ENCODE data around the gene WDR7. TPM values are rescaled to one million over a fixed set of nuclear protein-coding genes. Genes with fewer than 3 reads are reported as not detected.

Gene WDR7
- total RNA-seq, 4 donors from 2014 or later = 19.3 to 51.4 (median 28.8) TPM

- ATAC-seq = no peak
- H3K9me3 ChIP-seq = no peaks in the 10 kb centered on the region
- no peaks in the 10 kb centered on the region for H3K4me1 ChIP-seq
- H3K4me3 ChIP-seq = no peak overlapping the region
- 33 to 38% methylated on average over 2 of the region's 2 CpGs for WGBS, 2 donors (ENCODE audit: low coverage in 1 of 2)
- no peaks in the 10 kb centered on the region for H3K36me3 ChIP-seq
- H3K27ac ChIP-seq = no peak overlapping the region
- no peaks in the 10 kb centered on the region for H3K27me3 ChIP-seq
- TF ChIP-seq POLR2AphosphoS5 (IDR thresholded peaks at IDR 0.05) (no peak), POLR2A (IDR thresholded peaks at IDR 0.05) (no peak), CTCF (IDR thresholded peaks at IDR 0.05) (no peak), EP300 (IDR thresholded peaks at IDR 0.05) (no peak)
These were observed 10.4 kb downstream of the WDR7 start for GRCh38 chr18:56661360-56662062.

GRCh38 chr18:56662063-56662408, 10.9 kb downstream of the WDR7 start:
- 67% methylated on average over 3 of the region's 4 CpGs for WGBS, 2 donors (ENCODE audit: low coverage in 1 of 2)
- no peak for ATAC-seq
- no peaks in the 10 kb centered on the region for H3K36me3 ChIP-seq

GRCh38 chr18:56662502-56662901, 11.3 kb downstream of the WDR7 start:
- no peaks in the 10 kb centered on the region for H3K9me3 ChIP-seq
- no peaks in the 10 kb centered on the region for H3K27me3 ChIP-seq
- no peak overlapping the region for H3K27ac ChIP-seq
- H3K4me1 ChIP-seq = no peaks in the 10 kb centered on the region
- H3K4me3 ChIP-seq = no peak overlapping the region
- 80 to 87% methylated on average over 5 of the region's 5 CpGs for WGBS, 2 donors (ENCODE audit: low coverage in 1 of 2)
- no peak for TF ChIP-seq EP300 (IDR thresholded peaks at IDR 0.05)
- H3K36me3 ChIP-seq = no peaks in the 10 kb centered on the region
- ATAC-seq = no peak

More at GRCh38 chr18:56662063-56662408, 10.9 kb downstream of the WDR7 start:
- H3K9me3 ChIP-seq = no peaks in the 10 kb centered on the region
- no peak overlapping the region for H3K27ac ChIP-seq
- H3K27me3 ChIP-seq = no peaks in the 10 kb centered on the region
- H3K4me3 ChIP-seq = no peak overlapping the region
- H3K4me1 ChIP-seq = no peaks in the 10 kb centered on the region
- TF ChIP-seq POLR2AphosphoS5 (IDR thresholded peaks at IDR 0.05) (no peak), EP300 (IDR thresholded peaks at IDR 0.05) (no peak), CTCF (IDR thresholded peaks at IDR 0.05) (no peak), POLR2A (IDR thresholded peaks at IDR 0.05) (no peak)

GRCh38 chr18:56662902-56663301, 11.7 kb downstream of the WDR7 start:
- Histone ChIP-seq H3K27me3 (no peaks in the 10 kb centered on the region), H3K36me3 (no peaks in the 10 kb centered on the region), H3K27ac (no peak overlapping the region), H3K4me1 (no peaks in the 10 kb centered on the region), H3K4me3 (no peak overlapping the region), H3K9me3 (no peaks in the 10 kb centered on the region)
- 80 to 100% methylated on average over 1 to 2 of the region's 2 CpGs for WGBS, 2 donors (ENCODE audit: low coverage in 1 of 2)
- TF ChIP-seq POLR2A (IDR thresholded peaks at IDR 0.05) (no peak), EP300 (IDR thresholded peaks at IDR 0.05) (no peak), CTCF (IDR thresholded peaks at IDR 0.05) (no peak), POLR2AphosphoS5 (IDR thresholded peaks at IDR 0.05) (no peak)
- ATAC-seq = no peak

- Histone ChIP-seq H3K9me3 (no peaks in the 10 kb centered on the region), H3K4me1 (no peaks in the 10 kb centered on the region), H3K27ac (no peak overlapping the region), H3K4me3 (no peak overlapping the region), H3K36me3 (peaks cover 0 to 14% of the 10 kb centered on the region in 2 donors), H3K27me3 (no peaks in the 10 kb centered on the region)
- WGBS, 2 donors (ENCODE audit: low coverage in 1 of 2) = 83 to 84% methylated on average over 7 to 8 of the region's 8 CpGs
- TF ChIP-seq EP300 (IDR thresholded peaks at IDR 0.05) (no peak), CTCF (IDR thresholded peaks at IDR 0.05) (no peak), POLR2A (IDR thresholded peaks at IDR 0.05) (no peak), POLR2AphosphoS5 (IDR thresholded peaks at IDR 0.05) (no peak)
- ATAC-seq = no peak
These were observed 21.2 kb downstream of the WDR7 start for GRCh38 chr18:56672391-56672790.

Data from gastroesophageal sphincter (tissue), 4 donors.